Activated naive CD8-positive, alpha-beta T cell treated with anti-CD3 and anti-CD28 coated beads, Interleukin-2, amount 50 U/mL, for 24 hours (primary cell): Measurements from ENCODE around the gene MKI67.
A peak's percentile ranks its signal among the peaks of the same experiment; 100 is the strongest.

Experiments used
- ATAC-seq: fragments of 150-1000 bp; cut with Tn5 transposase; one replicate; pipeline ENCODE4 v1.10.0; 2021
- DNase-seq: peaks from one replicate; pipeline ENCODE4 v3.0.0; 2021
- H3K27ac Mint-ChIP-seq: one replicate; pipeline ENCODE4 v1.8.0; 2021; ENCODE audit warnings: mild to moderate bottlenecking, mixed read lengths
- H3K27me3 Mint-ChIP-seq: one replicate; pipeline ENCODE4 v1.8.0; 2021; ENCODE audit warnings: mixed read lengths
- H3K36me3 Mint-ChIP-seq: one replicate; pipeline ENCODE4 v1.8.0; 2021; ENCODE audit warnings: low read depth, mixed read lengths
- H3K4me1 Mint-ChIP-seq: one replicate; pipeline ENCODE4 v1.8.0; 2021; ENCODE audit warnings: mixed read lengths
- H3K4me3 Mint-ChIP-seq: one replicate; pipeline ENCODE4 v1.8.0; 2021; ENCODE audit warnings: mild to moderate bottlenecking, moderate library complexity, mixed read lengths
- H3K9me3 Mint-ChIP-seq: one replicate; pipeline ENCODE4 v1.8.0; 2021; ENCODE audit warnings: mixed read lengths

Gene MKI67

GRCh38 chr10:128130051-128130450, 3.8 kb upstream of the MKI67 start:
- H3K4me1 Mint-ChIP-seq: peaks cover 13% of the 10 kb centered on the region
- no peaks in the 10 kb centered on the region for H3K9me3 Mint-ChIP-seq
- H3K4me3 Mint-ChIP-seq: no peak overlapping the region
- peaks cover 2% of the 10 kb centered on the region for H3K27me3 Mint-ChIP-seq
- H3K27ac Mint-ChIP-seq: no peak overlapping the region
- H3K36me3 Mint-ChIP-seq: peaks cover 5% of the 10 kb centered on the region
- no peak for DNase-seq
- no peak for ATAC-seq

GRCh38 chr10:128128582-128128981, 2.4 kb upstream of the MKI67 start:
- Mint-ChIP-seq H3K4me3 (no peak overlapping the region), H3K27ac (no peak overlapping the region), H3K27me3 (peaks cover 12% of the 10 kb centered on the region), H3K36me3 (peaks cover 20% of the 10 kb centered on the region), H3K9me3 (no peaks in the 10 kb centered on the region), H3K4me1 (peaks cover 26% of the 10 kb centered on the region)
- DNase-seq (no peak), ATAC-seq (no peak)

- H3K36me3 Mint-ChIP-seq: peaks cover 45% of the 10 kb centered on the region
- peak overlapping the region; percentile 83 for H3K27ac Mint-ChIP-seq
- H3K4me3 Mint-ChIP-seq: peak overlapping the region; percentile 96
- H3K4me1 Mint-ChIP-seq: peaks cover 34% of the 10 kb centered on the region
- ATAC-seq (no peak), DNase-seq (peak; percentile 37)
- H3K27me3 Mint-ChIP-seq: peaks cover 20% of the 10 kb centered on the region
- no peaks in the 10 kb centered on the region for H3K9me3 Mint-ChIP-seq
Observed at GRCh38 chr10:128125416-128125943, 743 bp downstream of the MKI67 start.

GRCh38 chr10:128124813-128125403, 1.3 kb downstream of the MKI67 start:
- H3K27me3 Mint-ChIP-seq: peaks cover 20% of the 10 kb centered on the region
- ATAC-seq: no peak
- H3K27ac Mint-ChIP-seq: peak overlapping the region; percentile 83
- H3K4me1 Mint-ChIP-seq: peaks cover 34% of the 10 kb centered on the region
- peaks cover 50% of the 10 kb centered on the region for H3K36me3 Mint-ChIP-seq
- DNase-seq: no peak
- H3K4me3 Mint-ChIP-seq: peak overlapping the region; percentile 96
- H3K9me3 Mint-ChIP-seq: no peaks in the 10 kb centered on the region

GRCh38 chr10:128123846-128124245, 2.4 kb downstream of the MKI67 start:
- peaks cover 34% of the 10 kb centered on the region for H3K4me1 Mint-ChIP-seq
- no peak overlapping the region for H3K27ac Mint-ChIP-seq
- peaks cover 20% of the 10 kb centered on the region for H3K27me3 Mint-ChIP-seq
- peak overlapping the region; percentile 96 for H3K4me3 Mint-ChIP-seq
- ATAC-seq (no peak), DNase-seq (no peak)
- H3K9me3 Mint-ChIP-seq: no peaks in the 10 kb centered on the region
- peaks cover 60% of the 10 kb centered on the region for H3K36me3 Mint-ChIP-seq

- Mint-ChIP-seq H3K36me3 (peaks cover 69% of the 10 kb centered on the region), H3K27me3 (peaks cover 20% of the 10 kb centered on the region), H3K9me3 (no peaks in the 10 kb centered on the region), H3K4me3 (peak overlapping the region; percentile 40), H3K4me1 (peaks cover 34% of the 10 kb centered on the region), H3K27ac (no peak overlapping the region)
- no peak for ATAC-seq
- no peak for DNase-seq
Observed at GRCh38 chr10:128122931-128123330, 3.3 kb downstream of the MKI67 start.

GRCh38 chr10:128121750-128122412, 4.3 kb downstream of the MKI67 start:
- Mint-ChIP-seq H3K9me3 (no peaks in the 10 kb centered on the region), H3K4me1 (peaks cover 29% of the 10 kb centered on the region), H3K4me3 (no peak overlapping the region), H3K27ac (no peak overlapping the region), H3K27me3 (peaks cover 20% of the 10 kb centered on the region), H3K36me3 (peaks cover 78% of the 10 kb centered on the region)
- DNase-seq (no peak), ATAC-seq (no peak)

GRCh38 chr10:128116851-128117615, 9.2 kb downstream of the MKI67 start:
- Mint-ChIP-seq H3K4me3 (no peak overlapping the region), H3K36me3 (peaks cover 85% of the 10 kb centered on the region), H3K27ac (no peak overlapping the region), H3K4me1 (no peaks in the 10 kb centered on the region), H3K9me3 (no peaks in the 10 kb centered on the region), H3K27me3 (no peaks in the 10 kb centered on the region)
- DNase-seq (no peak), ATAC-seq (no peak)

- ATAC-seq (no peak), DNase-seq (no peak)
- H3K9me3 Mint-ChIP-seq: no peaks in the 10 kb centered on the region
- no peak overlapping the region for H3K27ac Mint-ChIP-seq
- peaks cover 90% of the 10 kb centered on the region for H3K36me3 Mint-ChIP-seq
- H3K4me3 Mint-ChIP-seq: no peak overlapping the region
- no peaks in the 10 kb centered on the region for H3K4me1 Mint-ChIP-seq
- no peaks in the 10 kb centered on the region for H3K27me3 Mint-ChIP-seq
Observed at GRCh38 chr10:128116187-128116586, 10.0 kb downstream of the MKI67 start.

- H3K27ac Mint-ChIP-seq: no peak overlapping the region
- ATAC-seq: no peak
- no peaks in the 10 kb centered on the region for H3K27me3 Mint-ChIP-seq
- H3K4me3 Mint-ChIP-seq: no peak overlapping the region
- no peaks in the 10 kb centered on the region for H3K9me3 Mint-ChIP-seq
- H3K4me1 Mint-ChIP-seq: no peaks in the 10 kb centered on the region
- DNase-seq: no peak
- H3K36me3 Mint-ChIP-seq: peaks cover 87% of the 10 kb centered on the region
Observed at GRCh38 chr10:128115356-128115755, 10.9 kb downstream of the MKI67 start.

- peaks cover 83% of the 10 kb centered on the region for H3K36me3 Mint-ChIP-seq
- no peak for DNase-seq
Observed at GRCh38 chr10:128114901-128115300, 11.3 kb downstream of the MKI67 start.

GRCh38 chr10:128113026-128113425, 13.2 kb downstream of the MKI67 start:
- no peak overlapping the region for H3K27ac Mint-ChIP-seq
- H3K9me3 Mint-ChIP-seq: no peaks in the 10 kb centered on the region
- DNase-seq: no peak
- peaks cover 65% of the 10 kb centered on the region for H3K36me3 Mint-ChIP-seq
- H3K4me1 Mint-ChIP-seq: no peaks in the 10 kb centered on the region
- H3K4me3 Mint-ChIP-seq: no peak overlapping the region
- no peaks in the 10 kb centered on the region for H3K27me3 Mint-ChIP-seq
- ATAC-seq: no peak

More at GRCh38 chr10:128114901-128115300, 11.3 kb downstream of the MKI67 start:
- no peak for ATAC-seq
- Mint-ChIP-seq H3K4me1 (no peaks in the 10 kb centered on the region), H3K9me3 (no peaks in the 10 kb centered on the region), H3K4me3 (no peak overlapping the region), H3K27me3 (no peaks in the 10 kb centered on the region), H3K27ac (no peak overlapping the region)

GRCh38 chr10:128111696-128112095, 14.5 kb downstream of the MKI67 start:
- ATAC-seq: no peak
- Mint-ChIP-seq H3K27me3 (no peaks in the 10 kb centered on the region), H3K4me1 (no peaks in the 10 kb centered on the region), H3K9me3 (no peaks in the 10 kb centered on the region), H3K4me3 (no peak overlapping the region), H3K27ac (no peak overlapping the region), H3K36me3 (peaks cover 54% of the 10 kb centered on the region)
- DNase-seq: no peak

GRCh38 chr10:128110339-128110738, 15.9 kb downstream of the MKI67 start:
- H3K9me3 Mint-ChIP-seq: no peaks in the 10 kb centered on the region
- no peaks in the 10 kb centered on the region for H3K27me3 Mint-ChIP-seq
- no peak for ATAC-seq
- DNase-seq: no peak
- H3K36me3 Mint-ChIP-seq: peaks cover 43% of the 10 kb centered on the region
- H3K4me1 Mint-ChIP-seq: no peaks in the 10 kb centered on the region
- H3K27ac Mint-ChIP-seq: no peak overlapping the region
- H3K4me3 Mint-ChIP-seq: no peak overlapping the region

- ATAC-seq: no peak
- peaks cover 37% of the 10 kb centered on the region for H3K36me3 Mint-ChIP-seq
- no peak for DNase-seq
- no peak overlapping the region for H3K4me3 Mint-ChIP-seq
- H3K27me3 Mint-ChIP-seq: no peaks in the 10 kb centered on the region
- peaks cover 4% of the 10 kb centered on the region for H3K4me1 Mint-ChIP-seq
- H3K9me3 Mint-ChIP-seq: no peaks in the 10 kb centered on the region
- no peak overlapping the region for H3K27ac Mint-ChIP-seq
Observed at GRCh38 chr10:128109707-128110106, 16.5 kb downstream of the MKI67 start.
